OCI-LY1 (cell line): ENCODE results near the gene CYFIP1.

Experiments used
- EZH2 ChIP-seq: fragments of 200-600 bp; sonication (generic), shearing (Covaris generic); IDR thresholded peaks from 2 replicates; pipeline ENCODE4 v1.8.0; 2017; ENCODE audit warnings: borderline replicate concordance, mixed run types, mild to moderate bottlenecking, antibody characterized with exemption, low read length, moderate library complexity, mixed read lengths
- TF ChIP-seq, protein P1 (sequence below): fragments of 200-600 bp; sonication (generic), shearing (Covaris generic); IDR thresholded peaks from 2 replicates; pipeline ENCODE4 v1.5.1; 2017; ENCODE audit warnings: mild to moderate bottlenecking, antibody characterized with exemption, low read length, moderate library complexity, mixed read lengths

DNA sequence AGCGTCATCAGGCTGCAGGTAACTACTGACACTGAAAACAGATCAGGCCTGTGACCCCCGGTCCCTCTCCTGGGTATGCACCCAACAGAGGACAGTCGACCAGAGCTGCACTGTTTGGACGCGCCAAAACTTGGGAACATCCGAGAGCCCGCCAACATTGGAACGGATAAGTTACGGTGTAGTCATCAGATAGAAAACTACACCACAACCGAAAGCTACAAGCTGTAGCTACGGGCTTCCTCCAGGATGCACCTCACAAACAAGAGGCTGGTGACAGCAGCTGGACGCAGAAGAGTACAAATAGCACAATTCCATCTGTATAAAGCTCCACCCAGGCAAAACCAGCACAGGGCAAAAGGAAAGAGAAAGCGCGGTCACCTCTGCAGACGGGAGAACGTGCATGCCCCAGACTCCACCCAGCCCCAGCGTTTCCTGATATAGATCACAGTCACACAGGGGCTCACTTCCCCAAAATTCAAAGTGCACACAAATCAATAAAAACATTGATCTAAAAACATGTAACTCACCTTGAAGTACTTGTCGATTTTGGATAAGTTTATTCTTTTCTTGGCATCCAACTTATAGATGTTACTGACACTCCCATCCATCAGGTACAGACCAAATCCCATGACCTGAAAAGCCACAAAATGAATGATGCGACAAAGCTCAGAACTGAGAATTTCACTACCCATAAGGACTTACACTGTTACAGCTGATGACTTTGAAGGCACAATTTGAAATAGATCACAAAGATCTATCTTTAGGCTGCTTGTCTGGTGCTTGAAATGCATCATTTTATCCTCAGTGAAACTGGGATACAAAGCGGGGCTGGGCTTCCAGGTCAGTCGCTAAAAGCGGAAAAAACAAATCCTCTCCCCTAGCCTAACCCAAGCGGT is 43.3 kb downstream of the CYFIP1 start:
- TF ChIP-seq, protein P1, sequence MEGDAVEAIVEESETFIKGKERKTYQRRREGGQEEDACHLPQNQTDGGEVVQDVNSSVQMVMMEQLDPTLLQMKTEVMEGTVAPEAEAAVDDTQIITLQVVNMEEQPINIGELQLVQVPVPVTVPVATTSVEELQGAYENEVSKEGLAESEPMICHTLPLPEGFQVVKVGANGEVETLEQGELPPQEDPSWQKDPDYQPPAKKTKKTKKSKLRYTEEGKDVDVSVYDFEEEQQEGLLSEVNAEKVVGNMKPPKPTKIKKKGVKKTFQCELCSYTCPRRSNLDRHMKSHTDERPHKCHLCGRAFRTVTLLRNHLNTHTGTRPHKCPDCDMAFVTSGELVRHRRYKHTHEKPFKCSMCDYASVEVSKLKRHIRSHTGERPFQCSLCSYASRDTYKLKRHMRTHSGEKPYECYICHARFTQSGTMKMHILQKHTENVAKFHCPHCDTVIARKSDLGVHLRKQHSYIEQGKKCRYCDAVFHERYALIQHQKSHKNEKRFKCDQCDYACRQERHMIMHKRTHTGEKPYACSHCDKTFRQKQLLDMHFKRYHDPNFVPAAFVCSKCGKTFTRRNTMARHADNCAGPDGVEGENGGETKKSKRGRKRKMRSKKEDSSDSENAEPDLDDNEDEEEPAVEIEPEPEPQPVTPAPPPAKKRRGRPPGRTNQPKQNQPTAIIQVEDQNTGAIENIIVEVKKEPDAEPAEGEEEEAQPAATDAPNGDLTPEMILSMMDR: no peak
- no peak for TF ChIP-seq EZH2
